ENCODE measurements around the gene AMDHD2. TPM values are rescaled to one million over a fixed set of nuclear protein-coding genes. Genes with fewer than 3 reads are reported as not detected.
A peak's percentile ranks its signal among the peaks of the same experiment; 100 is the strongest.

The AMDHD2 gene
- total and polyA plus RNA-seq, 2 of the 13 experiments (the other 11 are each of a cell fraction or from before 2014, with no cell fraction given), result 33.5 to 39.1 TPM

DNA sequence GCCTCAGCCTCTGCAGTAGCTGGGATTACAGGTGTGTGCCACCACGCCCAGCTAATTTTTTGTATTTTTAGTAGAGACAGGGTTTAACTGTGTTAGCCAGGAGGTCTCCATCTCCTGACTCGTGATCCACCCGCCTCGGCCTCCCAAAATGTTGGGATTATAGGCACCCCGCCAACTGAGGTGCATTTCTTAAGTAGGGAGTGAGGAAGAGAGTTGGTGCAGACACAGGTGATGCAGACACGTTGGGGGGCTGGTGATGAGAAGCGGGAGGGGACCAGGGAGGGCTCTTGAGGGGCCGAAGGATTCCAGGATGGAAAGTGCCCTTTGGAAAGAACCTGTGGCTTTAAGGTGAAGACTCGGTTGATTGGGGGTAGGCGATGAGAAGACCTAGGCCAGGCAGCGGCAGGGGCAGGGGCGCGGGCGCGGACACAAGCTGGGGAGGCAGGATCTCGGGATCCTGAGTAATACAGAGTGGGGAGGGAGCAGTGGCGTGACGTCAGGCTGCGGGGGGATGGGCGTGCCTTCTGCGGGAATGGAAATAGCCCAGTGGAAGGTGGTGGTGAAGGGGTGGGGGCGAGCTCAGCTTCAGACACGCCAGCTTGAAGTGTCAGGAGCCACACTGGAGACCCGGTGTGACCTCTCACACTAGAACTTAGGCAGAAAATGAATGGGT lies 8.9 kb upstream of the AMDHD2 start:
- CTCF ChIA-PET (ENCODE audit: low intra/inter-chr PET ratio, low total read pairs), result no interaction called here
- peaks cover 18% of the 10 kb centered on the region for H3K79me2 ChIP-seq (ENCODE audit: insufficient read depth, low read length)
- H3K27ac ChIP-seq (ENCODE audit: extremely low read length, insufficient read depth, low read length), result no peak overlapping the region
- peaks cover 33% of the 10 kb centered on the region for H3K4me1 ChIP-seq (ENCODE audit: insufficient read depth, low read length)
- no peaks in the 10 kb centered on the region; a peak in 1 of 5 replicates for H3K27me3 ChIP-seq (ENCODE audit: control insufficient read depth in 1 of 2, insufficient read depth in 2 of 2, low read length in 2 of 2)
- POLR2A ChIA-PET, result interaction anchor here (0.6 kb wide), 1 partner anchor 24 kb away, joined by 3 read pairs; no protein-coding TSS in a partner anchor
- H3K4me3 ChIP-seq (replicated peaks in 1 of 3; ENCODE audit: insufficient read depth in 1 of 3, low read depth in 2 of 3, low read length in 3 of 3), result no peak overlapping the region
- no peak overlapping the region for H3K4me2 ChIP-seq (ENCODE audit: low read depth, low read length)
- TF ChIP-seq CREM (IDR thresholded peaks at IDR 0.05) (peak; percentile 16; the same call in 1 of the 2 replicates), CREM (CRISPR knock-in tag; IDR thresholded peaks at IDR 0.05) (no peak), SRSF4 (IDR thresholded peaks at IDR 0.05; ENCODE audit: low read depth, low read length, poor library complexity, severe bottlenecking) (no peak), CREB1 (IDR thresholded peaks at IDR 0.05) (peak; percentile 80), CREB1 (CRISPR knock-in tag; IDR thresholded peaks at IDR 0.05) (no peak)
- TF ChIP-seq, protein P1, sequence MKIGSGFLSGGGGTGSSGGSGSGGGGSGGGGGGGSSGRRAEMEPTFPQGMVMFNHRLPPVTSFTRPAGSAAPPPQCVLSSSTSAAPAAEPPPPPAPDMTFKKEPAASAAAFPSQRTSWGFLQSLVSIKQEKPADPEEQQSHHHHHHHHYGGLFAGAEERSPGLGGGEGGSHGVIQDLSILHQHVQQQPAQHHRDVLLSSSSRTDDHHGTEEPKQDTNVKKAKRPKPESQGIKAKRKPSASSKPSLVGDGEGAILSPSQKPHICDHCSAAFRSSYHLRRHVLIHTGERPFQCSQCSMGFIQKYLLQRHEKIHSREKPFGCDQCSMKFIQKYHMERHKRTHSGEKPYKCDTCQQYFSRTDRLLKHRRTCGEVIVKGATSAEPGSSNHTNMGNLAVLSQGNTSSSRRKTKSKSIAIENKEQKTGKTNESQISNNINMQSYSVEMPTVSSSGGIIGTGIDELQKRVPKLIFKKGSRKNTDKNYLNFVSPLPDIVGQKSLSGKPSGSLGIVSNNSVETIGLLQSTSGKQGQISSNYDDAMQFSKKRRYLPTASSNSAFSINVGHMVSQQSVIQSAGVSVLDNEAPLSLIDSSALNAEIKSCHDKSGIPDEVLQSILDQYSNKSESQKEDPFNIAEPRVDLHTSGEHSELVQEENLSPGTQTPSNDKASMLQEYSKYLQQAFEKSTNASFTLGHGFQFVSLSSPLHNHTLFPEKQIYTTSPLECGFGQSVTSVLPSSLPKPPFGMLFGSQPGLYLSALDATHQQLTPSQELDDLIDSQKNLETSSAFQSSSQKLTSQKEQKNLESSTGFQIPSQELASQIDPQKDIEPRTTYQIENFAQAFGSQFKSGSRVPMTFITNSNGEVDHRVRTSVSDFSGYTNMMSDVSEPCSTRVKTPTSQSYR (CRISPR knock-in tag; IDR thresholded peaks at IDR 0.05; ENCODE audit: borderline replicate concordance), result 0 out of 2 replicates have a peak, but pooled peaks have one; percentile 33
- in situ Hi-C loops (cut with HindIII; ENCODE audit: extremely low pct_ligation_motif_present, low pct_unique_long_range_greater_than_20kb), result no loop called here
- H3K36me3 ChIP-seq (replicated peaks in 1 of 2; ENCODE audit: control insufficient read depth in 1 of 2, insufficient read depth in 2 of 2, low read length in 2 of 2), result no peaks in the 10 kb centered on the region
- DNase-seq (ENCODE audit: low spot score) (no peak), ATAC-seq (no peak), FAIRE-seq (no peak)
- peaks cover 18% of the 10 kb centered on the region for H4K20me1 ChIP-seq (ENCODE audit: insufficient read depth, low read length)
- H2AFZ ChIP-seq (ENCODE audit: low read length), result no peak overlapping the region
- intact Hi-C loops (cut with micrococcal nuclease; ENCODE audit: unreplicated experiment), result no loop called here
- WGBS (ENCODE audit: low lambda C conversion rate), result 76% methylated on average over 24 of the region's 24 CpGs
- H3K9me3 ChIP-seq (ENCODE audit: low read length), result no peaks in the 10 kb centered on the region
- BruUV-seq (replicated peaks), result no TSS peak
- H3K9ac ChIP-seq (ENCODE audit: insufficient read depth, low read depth, low read length), result no peak overlapping the region
